Liver (tissue), 5 donors: ENCODE measurements around the gene GNAO1. TPM values are rescaled to one million over a fixed set of nuclear protein-coding genes. Genes with fewer than 3 reads are reported as not detected.

ENCODE experiments used
- polyA plus RNA-seq, 2 donors: library from polyadenylated mRNA; stranded (reverse) in 1 of 2; unstranded in 1 of 2; fragments of 200-250 nt in 1 of 2; fragments of >200 nt in 1 of 2; fragmentation: Nextera tagmentation in 1 of 2; extraction: Ambion mirVana in 1 of 2; gene quantifications; one replicate each; pipeline versions ENCODE4 v1.2.1 to v1.2.3, GENCODE V29; 2013 to 2015
- small RNA-seq: library from RNA; depleted of rRNA; stranded (forward); fragments of <200 nt; gene quantifications from one replicate; pipeline ENCODE3, GENCODE V24; 2014
- total RNA-seq, 2 donors: library from RNA; depleted of rRNA; stranded (reverse); fragments of >200 nt; gene quantifications; one replicate each; pipeline ENCODE4 v1.2.3, GENCODE V29; 2014
- donor health status: healthy.
- donor health status: healthy.
- donor health status: healthy.

Gene GNAO1
- total and polyA plus RNA-seq, 4 donors = 0.61 to 15.1 (median 7.0) TPM

Small RNA genes within 50 kb of the gene (small RNA-seq; reads per million reads assigned to genes)
- not detected for gene MIR3935

Other genes starting within 250 kb of the GNAO1 start
- 100 to 1,000 TPM; 128 to 309 TPM for gene AMFR, start 234.1 kb downstream of the GNAO1 start, total RNA-seq
- gene AMFR, start 234.1 kb downstream of the GNAO1 start, polyA plus RNA-seq = 10 to 100 TPM; 43.3 to 69.1 TPM